Hepatocyte (in vitro differentiated cells): ENCODE results near the gene FRMD4B. TPM values are rescaled to one million over a fixed set of nuclear protein-coding genes. Genes with fewer than 3 reads are reported as not detected.

Experiments
- DNase-seq: peaks from one replicate; pipeline ENCODE4 v3.0.0-alpha.2; 2016; ENCODE audit warnings: low spot score
- H2AFZ ChIP-seq: fragments of 200-600 bp; sonication (generic); 2 replicates; pipeline ENCODE4 v1.6.0; 2016; ENCODE audit warnings: antibody characterized with exemption, mild to moderate bottlenecking
- H3K27ac ChIP-seq: fragments of 200-600 bp; sonication (generic); 2 replicates; pipeline ENCODE4 v1.5.1; 2016; ENCODE audit warnings: mild to moderate bottlenecking
- H3K27me3 ChIP-seq: fragments of 200-600 bp; sonication (generic); 2 replicates; pipeline ENCODE4 v1.6.1; 2016
- H3K36me3 ChIP-seq: fragments of 200-600 bp; sonication (generic); replicated peaks from 2 replicates; pipeline ENCODE4 v1.5.1; 2016; ENCODE audit warnings: low read depth; ENCODE audit not compliant: insufficient read depth
- H3K4me1 ChIP-seq: fragments of 200-600 bp; sonication (generic); 2 replicates; pipeline ENCODE4 v1.5.1; 2016; ENCODE audit warnings: mild to moderate bottlenecking, moderate library complexity; ENCODE audit not compliant: insufficient read depth
- H3K4me2 ChIP-seq: fragments of 200-600 bp; sonication (generic); 2 replicates; pipeline ENCODE4 v1.6.0; 2016
- H3K4me3 ChIP-seq: fragments of 200-600 bp; sonication (generic); 2 replicates; pipeline ENCODE4 v1.5.1; 2016; ENCODE audit warnings: mild to moderate bottlenecking
- H3K79me2 ChIP-seq: fragments of 200-600 bp; sonication (generic); 2 replicates; pipeline ENCODE4 v1.6.0; 2017; ENCODE audit warnings: mild to moderate bottlenecking
- H3K9me2 ChIP-seq: fragments of 200-600 bp; sonication (generic); replicated peaks from 2 replicates; pipeline ENCODE4 v1.6.0; 2017; ENCODE audit warnings: mild to moderate bottlenecking; ENCODE audit not compliant: insufficient read depth
- H3K9me3 ChIP-seq: fragments of 200-600 bp; sonication (generic); 2 replicates; pipeline ENCODE4 v1.5.1; 2016; ENCODE audit warnings: low read depth, mild to moderate bottlenecking
- H4K20me1 ChIP-seq: fragments of 200-600 bp; sonication (generic); 2 replicates; pipeline ENCODE4 v1.6.0; 2016; ENCODE audit warnings: mild to moderate bottlenecking; ENCODE audit not compliant: insufficient read depth, poor library complexity, severe bottlenecking
- CTCF ChIP-seq: fragments of 200-600 bp; sonication (generic); IDR thresholded peaks from 2 replicates; pipeline ENCODE4 v1.5.1; 2016; ENCODE audit warnings: antibody characterized with exemption, mild to moderate bottlenecking; ENCODE audit not compliant: poor library complexity
- EZH2 ChIP-seq: fragments of 200-600 bp; sonication (generic); IDR thresholded peaks from 2 replicates; pipeline ENCODE4 v1.6.1; 2016; ENCODE audit warnings: antibody characterized with exemption, mild to moderate bottlenecking, borderline replicate concordance
- EZH2phosphoT487 ChIP-seq: fragments of 200-600 bp; sonication (generic); IDR thresholded peaks from one replicate; pipeline ENCODE4 v1.6.1; 2018; ENCODE audit warnings: antibody characterized with exemption, mild to moderate bottlenecking, low read depth, moderate library complexity; ENCODE audit not compliant: unreplicated experiment, severe bottlenecking
- WGBS: methylation state at CpG from one replicate; pipeline ENCODE4 v1.1.6; 2016; ENCODE audit warnings: low lambda C conversion rate; ENCODE audit errors: missing lambda C conversion rate; 5-methylcytosine and 5-hydroxymethylcytosine counted together
- polyA plus RNA-seq: library from polyadenylated mRNA; unstranded; fragments of >200 nt; fragmentation: Nextera tagmentation; extraction: Ambion mirVana; gene quantifications from 2 replicates; pipeline ENCODE4 v1.2.1, GENCODE V29; 2016
- total RNA-seq: library from RNA; depleted of rRNA; stranded (reverse); fragments of >200 nt; gene quantifications from 2 replicates; pipeline ENCODE4 v1.2.3, GENCODE V29; 2014

FRMD4B gene
- total and polyA plus RNA-seq, 2 experiments from 2014 or later: 10.8 to 28.1 TPM

- no peaks in the 10 kb centered on the region for H3K79me2 ChIP-seq
- no peak overlapping the region for H3K4me2 ChIP-seq
- H3K4me1 ChIP-seq: no peaks in the 10 kb centered on the region
- H3K9me2 ChIP-seq: no peaks in the 10 kb centered on the region
- no peaks in the 10 kb centered on the region for H3K36me3 ChIP-seq
- WGBS: 88% methylated on average over 3 of the region's 3 CpGs
- TF ChIP-seq EZH2: no peak
- TF ChIP-seq EZH2phosphoT487: no peak
- no peak for TF ChIP-seq CTCF
- H4K20me1 ChIP-seq: no peaks in the 10 kb centered on the region
- no peak overlapping the region for H2AFZ ChIP-seq
- no peaks in the 10 kb centered on the region for H3K27me3 ChIP-seq
- no peak for DNase-seq
- H3K9me3 ChIP-seq: no peaks in the 10 kb centered on the region
- no peak overlapping the region for H3K27ac ChIP-seq
- H3K4me3 ChIP-seq: no peak overlapping the region
Observed at GRCh38 chr3:69126216-69126615, 259.7 kb downstream of the FRMD4B start.

DNA sequence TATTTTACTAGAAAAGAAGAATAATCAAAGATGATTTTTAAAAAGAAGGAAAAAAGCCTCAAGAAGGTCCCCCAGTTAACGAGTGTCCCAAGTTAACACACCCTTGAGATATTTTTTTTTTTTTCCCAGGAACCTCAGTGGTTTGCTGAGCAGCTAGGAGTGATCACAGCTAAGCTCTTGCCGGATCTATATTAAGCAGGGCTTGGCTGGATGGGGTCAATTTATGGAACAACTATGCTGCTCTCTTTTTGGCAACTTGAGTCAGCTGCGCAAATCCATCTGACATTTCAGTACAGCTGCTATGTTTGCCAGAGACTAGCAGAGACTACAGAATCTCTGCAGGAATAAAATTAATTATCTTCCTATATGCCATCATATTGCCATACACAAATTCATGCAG, 263.5 kb downstream of the FRMD4B start, which contains the start of gene LMOD3:
Gene LMOD3 (minus strand): TSS at position 193 of the 400 bp plus-strand sequence. CDS start 209 bp downstream, outside the sequence.
- Histone ChIP-seq H3K9me3 (no peaks in the 10 kb centered on the region), H2AFZ (no peak within 1 kb of the TSS), H3K36me3 (no peaks in the 10 kb centered on the region), H3K79me2 (no peaks in the 10 kb centered on the region), H4K20me1 (no peaks in the 10 kb centered on the region), H3K27me3 (no peaks in the 10 kb centered on the region), H3K4me3 (no peak within 1 kb of the TSS), H3K4me2 (no peak within 1 kb of the TSS), H3K4me1 (no peaks in the 10 kb centered on the region), H3K9me2 (no peaks in the 10 kb centered on the region), H3K27ac (no peak within 1 kb of the TSS)
- WGBS: 87% methylated on average over 3 of the region's 3 CpGs
- no peak for DNase-seq
- no peak for TF ChIP-seq CTCF
- no peak for TF ChIP-seq EZH2phosphoT487
- no peak for TF ChIP-seq EZH2

DNA sequence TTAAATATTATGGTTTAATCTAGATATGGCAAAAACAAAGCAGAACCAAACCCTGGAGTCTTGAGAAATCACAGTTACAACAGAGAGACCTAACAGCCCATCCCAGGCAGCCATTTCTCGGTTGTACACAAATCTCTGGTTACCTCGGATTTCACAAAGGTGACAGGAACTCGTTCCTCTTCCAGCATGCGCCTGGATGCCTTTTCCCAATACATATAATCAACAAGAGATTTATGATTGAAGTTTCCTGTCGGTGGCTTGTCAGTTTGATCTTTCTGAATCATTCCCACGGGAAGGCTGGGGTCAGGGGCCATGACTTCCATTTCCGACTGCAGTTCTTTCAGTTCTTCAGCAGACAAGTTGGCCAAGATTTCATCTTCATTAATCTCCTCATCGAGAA, 263.9 kb downstream of the FRMD4B start:
- TF ChIP-seq CTCF (no peak), EZH2 (no peak), EZH2phosphoT487 (no peak)
- Histone ChIP-seq H3K27ac (no peak overlapping the region), H3K9me3 (no peaks in the 10 kb centered on the region), H3K4me2 (no peak overlapping the region), H3K27me3 (no peaks in the 10 kb centered on the region), H3K79me2 (no peaks in the 10 kb centered on the region), H4K20me1 (no peaks in the 10 kb centered on the region), H3K4me3 (no peak overlapping the region), H3K4me1 (no peaks in the 10 kb centered on the region), H3K36me3 (no peaks in the 10 kb centered on the region), H3K9me2 (no peaks in the 10 kb centered on the region), H2AFZ (no peak overlapping the region)
- whole genome bisulfite sequencing: 73% methylated on average over 8 of the region's 8 CpGs
- no peak for DNase-seq

DNA sequence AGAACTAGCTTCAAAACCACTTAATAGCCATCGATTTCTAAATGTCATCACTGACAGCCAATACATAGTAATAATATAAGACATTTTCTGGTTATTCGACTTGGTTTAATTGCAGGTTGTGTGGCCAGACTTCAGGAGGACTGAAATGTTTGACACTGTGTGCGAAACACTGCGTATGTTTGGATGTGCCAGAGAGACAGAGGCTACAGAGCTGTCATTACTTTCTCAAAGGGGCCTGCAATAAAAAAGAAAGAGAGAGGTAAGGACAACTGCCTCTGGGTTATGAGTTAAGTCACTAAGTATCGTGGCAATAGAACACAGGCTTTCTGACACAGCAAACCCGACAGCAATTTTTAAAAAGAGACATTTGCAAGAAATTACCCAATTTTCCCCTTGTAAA, 264.4 kb downstream of the FRMD4B start:
- Histone ChIP-seq H3K36me3 (no peaks in the 10 kb centered on the region), H2AFZ (no peak overlapping the region), H3K9me3 (no peaks in the 10 kb centered on the region), H3K27me3 (no peaks in the 10 kb centered on the region), H3K4me3 (no peak overlapping the region), H3K79me2 (no peaks in the 10 kb centered on the region), H3K27ac (no peak overlapping the region), H3K4me2 (no peak overlapping the region), H3K9me2 (no peaks in the 10 kb centered on the region), H3K4me1 (no peaks in the 10 kb centered on the region), H4K20me1 (no peaks in the 10 kb centered on the region)
- no peak for TF ChIP-seq EZH2
- TF ChIP-seq EZH2phosphoT487: no peak
- no peak for TF ChIP-seq CTCF
- no peak for DNase-seq
- WGBS: 85% methylated on average over 6 of the region's 6 CpGs
